DMS153 treated with DMSO at 0.1 percent for 48 hours (cell line): ENCODE measurements around the gene NEU2.

Experiments used
- DNase-seq: peaks from one replicate; lab custom pipeline; 2025; ENCODE audit not compliant: unreplicated experiment; lab: John Stamatoyannopoulos, UW

The NEU2 gene

GRCh38 chr2:233032551-233033320 is at the start of gene NEU2:
Gene NEU2 (plus strand): TSS chr2:233032672. CDS start chr2:233032672, 0 bp downstream.
- DNase-seq, result no peak

GRCh38 chr2:232982926-232983668 is 49.4 kb upstream of the NEU2 start:
- no peak for DNase-seq

- no peak for DNase-seq
These were observed 48.8 kb upstream of the NEU2 start for GRCh38 chr2:232983669-232984140.

GRCh38 chr2:232984451-232985207 is 47.8 kb upstream of the NEU2 start:
- DNase-seq, result no peak

- DNase-seq, result no peak
These were observed 46.3 kb upstream of the NEU2 start for GRCh38 chr2:232986155-232986554.

- no peak for DNase-seq
These were observed 39.1 kb upstream of the NEU2 start for GRCh38 chr2:232993231-232993821.

GRCh38 chr2:232994446-232994845 is 38.0 kb upstream of the NEU2 start:
- no peak for DNase-seq

GRCh38 chr2:232997749-232998665 is 34.5 kb upstream of the NEU2 start:
- no peak for DNase-seq

GRCh38 chr2:232998666-232998985 is 33.8 kb upstream of the NEU2 start:
- DNase-seq, result no peak

GRCh38 chr2:232999354-232999753 is 33.1 kb upstream of the NEU2 start:
- no peak for DNase-seq

- no peak for DNase-seq
These were observed 31.4 kb upstream of the NEU2 start for GRCh38 chr2:233000886-233001750.

GRCh38 chr2:233002829-233003657 is 29.4 kb upstream of the NEU2 start:
- no peak for DNase-seq

- no peak for DNase-seq
These were observed 28.6 kb upstream of the NEU2 start for GRCh38 chr2:233003658-233004555.

- no peak for DNase-seq
These were observed 27.4 kb upstream of the NEU2 start for GRCh38 chr2:233005096-233005495.

GRCh38 chr2:233006648-233007047 is 25.8 kb upstream of the NEU2 start:
- no peak for DNase-seq

- DNase-seq, result no peak
These were observed 25.2 kb upstream of the NEU2 start for GRCh38 chr2:233007270-233007669.

- no peak for DNase-seq
These were observed 24.7 kb upstream of the NEU2 start for GRCh38 chr2:233007739-233008138.
